GM23248 (cell line): Measurements from ENCODE around the gene GRK3.

Source experiments
- EZH2 ChIP-seq: fragments of 200-600 bp; sonication (generic); IDR thresholded peaks from 2 replicates; pipeline ENCODE4 v1.6.1; 2018; ENCODE audit warnings: antibody characterized with exemption, mild to moderate bottlenecking; ENCODE audit not compliant: insufficient read depth, poor library complexity, severe bottlenecking
- EZH2phosphoT487 ChIP-seq: fragments of 200-600 bp; sonication (generic); IDR thresholded peaks from 2 replicates; pipeline ENCODE4 v1.6.1; 2018; ENCODE audit warnings: antibody characterized with exemption, moderate library complexity, mild to moderate bottlenecking, low read depth; ENCODE audit not compliant: insufficient read depth

GRCh38 chr22:25525376-25525775 is 39.1 kb upstream of the GRK3 start:
- no peak for TF ChIP-seq EZH2
- no peak for TF ChIP-seq EZH2phosphoT487
